ENCODE data around the gene CENPU. TPM values are rescaled to one million over a fixed set of nuclear protein-coding genes. Genes with fewer than 3 reads are reported as not detected.

Gene CENPU
- total RNA-seq, 2 donors from 2014 or later, result 0.85 to 1.1 TPM

DNA sequence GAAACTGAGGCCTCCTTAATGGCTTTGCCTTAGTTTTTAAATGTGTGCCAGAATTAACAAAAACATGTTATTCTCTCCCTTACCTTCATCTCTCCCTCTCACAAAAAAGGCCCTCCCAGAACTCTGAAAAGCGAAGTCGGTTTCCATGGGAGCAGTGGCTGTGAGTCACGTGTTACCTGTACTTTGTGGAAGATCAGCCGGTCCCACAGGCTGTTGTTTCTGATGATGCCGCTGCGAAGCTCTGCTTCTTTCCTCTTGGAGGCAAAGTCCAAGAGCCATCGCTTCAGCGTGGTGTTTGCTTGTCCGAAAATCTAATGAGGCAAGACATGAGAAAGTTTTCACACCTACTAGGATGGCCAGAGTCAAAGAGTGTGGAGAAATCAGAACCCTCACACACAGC lies 32.5 kb upstream of the CENPU start:
- no peaks in the 10 kb centered on the region for H3K27me3 ChIP-seq
- no peaks in the 10 kb centered on the region for H3K4me1 ChIP-seq
- H3K4me3 ChIP-seq, result no peak overlapping the region
- no peak overlapping the region for H3K27ac ChIP-seq
- TF ChIP-seq, protein P1, sequence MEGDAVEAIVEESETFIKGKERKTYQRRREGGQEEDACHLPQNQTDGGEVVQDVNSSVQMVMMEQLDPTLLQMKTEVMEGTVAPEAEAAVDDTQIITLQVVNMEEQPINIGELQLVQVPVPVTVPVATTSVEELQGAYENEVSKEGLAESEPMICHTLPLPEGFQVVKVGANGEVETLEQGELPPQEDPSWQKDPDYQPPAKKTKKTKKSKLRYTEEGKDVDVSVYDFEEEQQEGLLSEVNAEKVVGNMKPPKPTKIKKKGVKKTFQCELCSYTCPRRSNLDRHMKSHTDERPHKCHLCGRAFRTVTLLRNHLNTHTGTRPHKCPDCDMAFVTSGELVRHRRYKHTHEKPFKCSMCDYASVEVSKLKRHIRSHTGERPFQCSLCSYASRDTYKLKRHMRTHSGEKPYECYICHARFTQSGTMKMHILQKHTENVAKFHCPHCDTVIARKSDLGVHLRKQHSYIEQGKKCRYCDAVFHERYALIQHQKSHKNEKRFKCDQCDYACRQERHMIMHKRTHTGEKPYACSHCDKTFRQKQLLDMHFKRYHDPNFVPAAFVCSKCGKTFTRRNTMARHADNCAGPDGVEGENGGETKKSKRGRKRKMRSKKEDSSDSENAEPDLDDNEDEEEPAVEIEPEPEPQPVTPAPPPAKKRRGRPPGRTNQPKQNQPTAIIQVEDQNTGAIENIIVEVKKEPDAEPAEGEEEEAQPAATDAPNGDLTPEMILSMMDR (IDR thresholded peaks at IDR 0.05), result no peak
- no peaks in the 10 kb centered on the region for H3K9me3 ChIP-seq
- peaks cover 93% of the 10 kb centered on the region for H3K36me3 ChIP-seq
- DNase-seq (ENCODE audit: low spot score), result no peak

DNA sequence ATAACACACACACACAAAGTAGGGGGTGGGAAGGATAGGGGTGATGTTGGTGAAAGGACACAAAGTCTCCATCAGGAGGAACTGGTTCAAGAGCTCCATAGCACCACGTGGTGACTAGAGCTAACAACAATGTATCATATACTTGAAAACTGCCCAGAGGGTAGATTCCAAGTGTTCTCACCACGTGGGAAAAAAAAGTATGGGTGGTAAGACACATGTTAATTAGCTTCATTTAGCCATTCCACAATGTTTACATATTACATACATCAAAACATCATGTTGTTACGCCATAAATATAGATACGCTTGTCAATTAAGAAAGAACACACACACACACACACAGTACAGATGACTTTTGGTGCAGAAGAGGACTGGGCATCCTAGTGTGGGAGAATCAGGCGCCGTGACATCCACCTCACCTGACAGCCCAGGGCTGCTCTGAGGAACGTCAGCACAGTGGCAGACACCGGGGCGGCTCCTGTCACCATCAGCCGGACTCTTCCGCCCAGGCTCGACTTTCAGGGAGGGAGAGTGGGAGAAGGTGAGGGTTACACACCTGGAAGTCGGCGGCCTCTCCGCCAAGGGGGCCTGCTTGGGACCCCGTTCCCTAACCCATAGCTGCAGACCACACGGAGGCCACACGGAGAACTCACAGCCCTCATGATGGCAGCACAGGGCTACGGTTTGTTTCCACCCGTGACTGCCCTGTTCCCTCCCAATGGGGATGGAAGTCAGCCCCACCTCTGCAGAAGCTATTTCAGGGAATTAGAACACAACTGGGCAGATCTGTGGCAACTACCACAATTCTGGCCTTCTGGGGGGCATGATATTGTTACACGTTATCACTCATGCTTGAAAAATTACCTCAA lies 31.8 kb upstream of the CENPU start:
- no peaks in the 10 kb centered on the region for H3K4me1 ChIP-seq
- H3K27ac ChIP-seq, result no peak overlapping the region
- H3K4me3 ChIP-seq, result no peak overlapping the region
- TF ChIP-seq, protein P1 (IDR thresholded peaks at IDR 0.05), result no peak
- no peak for DNase-seq (ENCODE audit: low spot score)
- peaks cover 94% of the 10 kb centered on the region for H3K36me3 ChIP-seq
- no peaks in the 10 kb centered on the region for H3K27me3 ChIP-seq
- H3K9me3 ChIP-seq, result no peaks in the 10 kb centered on the region

DNA sequence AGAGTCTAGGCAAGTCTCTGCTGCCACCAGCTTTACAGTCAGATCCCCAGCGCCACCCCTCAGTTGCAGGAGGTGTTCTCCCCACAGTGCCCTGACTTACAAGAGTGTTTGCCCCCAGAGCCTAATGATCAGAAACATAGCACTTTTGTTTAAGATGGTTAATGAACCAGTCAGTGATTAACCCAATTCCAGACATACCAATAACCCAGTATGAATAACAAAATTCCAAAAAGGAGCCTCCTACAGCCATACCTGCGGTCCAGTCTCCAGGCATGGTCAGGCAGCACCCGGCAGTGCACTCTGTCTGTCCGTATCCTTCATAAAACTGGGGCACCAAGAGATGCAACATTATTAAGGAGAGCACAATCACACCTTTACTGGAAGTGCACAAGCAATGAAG lies 30.7 kb upstream of the CENPU start:
- TF ChIP-seq, protein P1 (IDR thresholded peaks at IDR 0.05), result no peak
- Histone ChIP-seq H3K27ac (no peak overlapping the region), H3K4me1 (no peaks in the 10 kb centered on the region), H3K36me3 (peaks cover 95% of the 10 kb centered on the region), H3K4me3 (no peak overlapping the region), H3K27me3 (no peaks in the 10 kb centered on the region), H3K9me3 (no peaks in the 10 kb centered on the region)
- no peak for DNase-seq (ENCODE audit: low spot score)

DNA sequence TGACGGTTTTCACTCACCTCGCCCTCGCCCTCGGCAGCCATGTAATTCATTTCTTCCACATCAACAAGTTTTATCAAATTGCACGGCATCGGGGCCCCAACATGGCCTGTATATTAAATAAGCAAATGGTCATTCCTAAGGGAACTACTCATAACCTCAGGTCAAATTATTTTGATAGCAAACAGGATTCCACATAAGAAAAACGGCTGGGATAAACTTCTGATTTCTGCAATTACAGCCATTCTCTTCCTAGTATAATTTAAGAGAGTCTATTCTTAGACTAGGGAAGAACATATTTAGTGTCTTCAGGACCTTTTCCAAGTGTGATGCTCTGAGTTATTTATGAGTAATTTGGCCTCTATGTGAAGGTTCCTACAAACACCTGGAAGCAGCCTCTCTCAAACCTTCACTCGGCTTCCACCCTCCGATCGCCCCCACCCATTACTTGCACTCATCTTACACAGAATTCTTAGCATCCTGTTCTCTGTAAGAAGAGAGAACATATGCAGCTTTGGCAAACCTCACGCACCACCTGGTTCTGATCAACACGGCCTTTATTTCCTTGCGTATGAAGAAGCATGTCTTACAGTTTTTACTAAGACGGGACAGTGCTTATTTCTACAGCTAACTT lies 29.4 kb upstream of the CENPU start:
- no peak for DNase-seq (ENCODE audit: low spot score)
- H3K36me3 ChIP-seq, result peaks cover 94% of the 10 kb centered on the region
- no peaks in the 10 kb centered on the region for H3K4me1 ChIP-seq
- no peak overlapping the region for H3K4me3 ChIP-seq
- no peaks in the 10 kb centered on the region for H3K27me3 ChIP-seq
- TF ChIP-seq, protein P1 (IDR thresholded peaks at IDR 0.05), result no peak
- H3K9me3 ChIP-seq, result no peaks in the 10 kb centered on the region
- H3K27ac ChIP-seq, result no peak overlapping the region

DNA sequence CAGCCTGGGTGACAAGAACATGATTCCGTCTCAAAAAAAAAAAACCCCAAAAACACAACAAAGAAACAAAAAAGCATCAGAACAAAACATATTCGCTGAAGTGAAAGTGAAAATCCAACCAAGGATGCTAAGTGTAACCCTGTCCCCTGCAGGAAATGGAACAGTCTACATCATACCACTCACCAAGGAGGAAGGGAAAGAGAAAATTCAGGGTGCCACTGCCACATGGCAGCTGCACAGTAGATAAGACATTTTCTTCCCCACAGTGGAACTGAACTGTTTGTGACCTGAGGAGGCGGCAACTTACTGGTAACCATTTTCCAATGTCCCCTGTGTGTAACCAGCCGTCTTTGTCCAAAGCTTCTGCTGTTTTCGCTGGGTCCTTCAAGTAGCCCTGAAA lies 28.2 kb upstream of the CENPU start:
- Histone ChIP-seq H3K9me3 (no peaks in the 10 kb centered on the region), H3K27me3 (no peaks in the 10 kb centered on the region), H3K36me3 (peaks cover 89% of the 10 kb centered on the region), H3K4me3 (no peak overlapping the region), H3K27ac (no peak overlapping the region), H3K4me1 (peaks cover 0 to 6% of the 10 kb centered on the region in 2 donors)
- TF ChIP-seq, protein P1 (IDR thresholded peaks at IDR 0.05), result no peak
- no peak for DNase-seq (ENCODE audit: low spot score)

Data from right atrium auricular region (tissue), 2 donors.